GM18498 (cell line): ENCODE data around the gene WBP2.
"Not testable (repeated sequence)": the region's sequence is repeated elsewhere in the genome, so short reads cannot be mapped to it uniquely, and the experiment has no call there.

ENCODE experiments used
- ATAC-seq: cut with Tn5 transposase; IDR thresholded peaks from one replicate; pipeline ENCODE4 v1.9.1; 2021; ENCODE audit warnings: mild to moderate bottlenecking, moderate library complexity; ENCODE audit not compliant: unreplicated experiment

Gene WBP2

DNA sequence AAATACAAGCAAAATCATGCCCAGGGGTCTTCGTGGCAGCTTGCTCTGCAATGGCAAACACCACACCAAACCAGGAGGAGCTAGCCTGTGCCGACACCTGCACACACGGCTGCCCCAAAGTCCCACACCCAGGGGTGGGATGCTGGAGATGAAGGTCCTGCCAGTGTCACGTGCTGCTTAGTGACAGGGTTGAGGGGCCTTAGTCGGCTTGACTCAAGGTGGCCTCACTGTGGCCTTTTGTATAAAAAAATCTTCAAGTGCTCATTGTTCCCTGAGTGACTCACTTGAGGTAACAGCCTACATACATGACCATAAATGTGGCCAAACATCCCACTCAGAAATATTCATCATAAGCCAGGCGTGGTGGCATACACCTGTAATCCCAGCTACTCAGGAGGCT lies 34.3 kb upstream of the WBP2 start:
- ATAC-seq = no peak

DNA sequence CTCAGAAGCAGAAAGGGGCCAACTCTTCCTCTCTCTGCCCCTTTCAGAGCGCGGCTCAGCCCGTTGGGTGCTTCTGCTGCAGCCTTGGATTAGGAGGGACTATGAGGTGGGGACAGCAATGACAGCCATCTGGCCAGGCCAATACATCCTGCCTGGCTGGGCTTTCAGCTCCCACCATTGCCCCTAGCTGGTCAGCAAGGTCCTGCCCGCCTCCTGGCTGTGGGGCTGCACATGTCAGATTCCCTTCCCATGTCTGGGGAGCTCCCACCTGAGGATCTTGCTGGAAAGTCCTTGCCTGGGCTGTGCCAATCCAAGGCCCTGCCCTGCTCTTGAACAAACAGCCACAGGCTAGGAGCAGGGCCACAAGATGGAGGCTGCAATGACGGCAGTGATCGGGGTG lies 33.3 kb upstream of the WBP2 start:
- no peak for ATAC-seq

DNA sequence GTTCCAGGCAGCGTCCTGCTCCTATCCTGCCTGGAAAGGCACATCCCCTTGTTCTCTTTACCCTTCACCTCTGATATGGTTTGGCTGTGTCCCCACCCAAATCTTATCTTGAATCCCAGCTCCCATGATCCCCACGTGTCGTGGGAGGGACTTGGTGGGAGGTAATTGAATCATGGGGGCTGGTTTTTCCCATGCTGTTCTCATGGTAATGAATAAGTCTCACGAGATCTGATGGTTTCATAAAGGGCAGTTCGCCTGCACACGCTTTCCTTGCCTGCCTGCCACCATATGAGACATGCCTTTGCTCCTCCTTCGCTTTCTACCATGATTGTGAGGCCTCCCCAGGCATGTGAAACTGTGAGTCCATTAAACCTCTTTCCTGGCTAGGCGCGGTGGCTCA lies 30.7 kb upstream of the WBP2 start:
- not testable (repeated sequence) for ATAC-seq

DNA sequence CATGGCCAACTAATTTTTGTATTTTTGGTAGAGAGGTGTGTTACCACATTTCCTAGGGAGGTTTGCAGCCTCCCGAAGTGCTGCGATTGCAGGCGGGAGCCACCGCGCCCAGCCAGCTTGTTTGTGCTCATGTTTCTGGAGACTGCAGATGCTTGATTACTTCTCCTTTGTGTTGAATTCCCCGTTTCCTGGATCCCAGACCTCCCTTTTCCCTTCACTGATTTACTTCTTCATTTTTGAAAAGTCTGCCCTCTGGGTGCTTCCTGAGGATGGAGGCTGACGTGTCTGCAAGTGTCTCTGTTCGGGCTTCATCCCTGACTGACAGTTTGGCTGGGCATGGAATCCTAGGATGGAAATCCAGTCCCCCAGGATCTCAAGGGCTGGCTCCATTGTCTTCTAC lies 30.3 kb upstream of the WBP2 start:
- ATAC-seq = no peak

DNA sequence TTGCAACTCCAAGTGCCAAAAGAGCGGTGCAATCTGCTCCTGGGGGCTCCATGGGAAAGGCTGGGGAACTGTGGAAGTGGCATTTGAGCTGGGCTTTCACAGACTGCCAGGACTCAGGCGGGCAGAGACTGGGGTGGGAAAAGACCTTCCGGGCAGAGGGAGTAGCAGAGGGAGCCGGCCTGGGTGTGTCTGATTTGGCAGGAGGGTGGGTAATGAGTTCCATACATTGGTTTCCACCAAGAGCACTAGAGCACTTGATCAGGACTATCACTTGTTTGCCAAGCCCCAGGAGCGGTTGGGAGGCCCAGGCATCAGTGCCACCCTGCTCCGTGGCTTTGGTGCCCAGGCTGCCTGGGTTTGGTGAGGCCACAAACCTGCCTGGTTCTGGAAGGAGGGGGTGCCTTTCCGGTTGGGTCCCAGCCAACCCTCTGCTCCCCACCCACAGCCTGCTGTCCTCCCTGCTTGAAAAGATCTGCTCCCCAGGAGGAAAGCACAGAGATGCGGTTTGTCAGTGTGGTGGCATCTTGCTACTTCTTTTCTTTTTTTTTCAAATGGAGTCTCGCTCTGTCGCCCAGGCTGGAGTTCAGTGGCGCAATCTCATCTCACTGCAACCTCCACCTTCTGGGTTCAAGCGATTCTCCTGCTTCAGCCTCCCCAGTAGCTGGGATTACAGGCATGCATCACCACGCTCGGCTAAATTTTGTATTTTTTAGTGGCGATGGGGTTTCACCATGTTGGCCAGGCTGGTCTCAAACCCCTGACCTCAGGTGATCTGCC lies 26.7 kb upstream of the WBP2 start:
- no peak for ATAC-seq

DNA sequence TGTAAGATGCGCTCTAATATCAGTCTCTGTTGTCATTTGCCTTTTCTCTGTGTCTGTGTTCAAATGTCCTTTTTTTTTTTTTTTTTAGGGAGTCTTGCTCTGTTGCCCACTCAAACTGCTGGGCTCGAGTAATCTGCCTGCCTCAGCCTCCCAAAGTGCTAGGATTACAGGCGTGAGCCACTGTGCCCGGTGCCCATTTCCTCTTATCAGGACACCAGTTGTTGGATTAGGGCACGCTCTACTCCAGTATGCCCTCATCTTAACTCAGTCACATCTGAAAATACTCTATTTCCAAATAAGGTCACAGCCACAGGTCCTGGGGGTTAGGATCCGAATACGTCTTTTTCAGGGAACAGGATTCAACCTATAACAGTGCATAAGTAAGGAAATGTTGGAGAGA lies 25.1 kb upstream of the WBP2 start:
- ATAC-seq = no peak

DNA sequence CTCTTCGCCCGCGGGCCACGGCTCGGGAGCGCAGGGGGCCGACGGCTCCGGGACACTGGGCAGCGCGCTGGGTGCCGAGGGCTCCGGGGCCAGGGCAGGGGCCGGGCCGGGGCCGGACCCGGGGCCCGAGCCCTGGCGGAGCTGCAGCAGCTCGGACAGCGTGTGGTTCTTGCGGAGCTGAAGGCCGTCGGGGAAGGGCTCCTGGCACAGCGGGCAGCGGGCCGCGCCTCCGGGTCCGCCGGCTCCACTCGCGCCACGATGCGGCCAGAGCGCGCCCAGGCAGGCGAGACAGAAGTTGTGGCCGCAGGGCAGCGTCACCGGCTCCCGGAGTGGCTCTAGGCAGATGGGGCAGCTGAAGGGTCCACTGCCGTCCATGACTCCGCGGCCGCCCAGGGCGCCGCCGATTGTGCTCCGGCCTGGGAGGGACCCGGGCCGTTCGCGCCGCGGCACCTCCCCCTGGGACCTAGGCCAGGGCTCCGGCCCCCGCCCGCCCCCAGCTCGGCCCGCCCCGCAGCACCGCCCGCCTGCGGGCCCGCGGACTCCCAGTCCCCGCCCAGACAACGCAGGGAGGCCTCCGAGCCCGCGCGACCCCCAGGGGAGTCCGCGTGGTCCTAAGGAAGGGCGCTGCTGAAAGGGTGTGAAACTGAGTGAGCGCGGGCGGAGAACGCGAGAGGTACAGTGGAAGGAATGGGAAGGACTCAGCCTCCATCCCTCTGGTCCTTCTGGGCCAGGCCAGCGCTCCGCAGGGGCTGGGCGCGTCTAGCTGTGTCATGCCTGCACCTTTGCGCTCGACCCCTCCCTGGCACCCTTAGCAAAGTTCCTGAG lies 23.3 kb upstream of the WBP2 start, which contains the start of gene TRIM47:
TSS of gene TRIM47 (minus strand) at position 408 of the 825 bp plus-strand sequence. CDS start at position 375, 33 bp downstream.
- ATAC-seq = peak; percentile 16

DNA sequence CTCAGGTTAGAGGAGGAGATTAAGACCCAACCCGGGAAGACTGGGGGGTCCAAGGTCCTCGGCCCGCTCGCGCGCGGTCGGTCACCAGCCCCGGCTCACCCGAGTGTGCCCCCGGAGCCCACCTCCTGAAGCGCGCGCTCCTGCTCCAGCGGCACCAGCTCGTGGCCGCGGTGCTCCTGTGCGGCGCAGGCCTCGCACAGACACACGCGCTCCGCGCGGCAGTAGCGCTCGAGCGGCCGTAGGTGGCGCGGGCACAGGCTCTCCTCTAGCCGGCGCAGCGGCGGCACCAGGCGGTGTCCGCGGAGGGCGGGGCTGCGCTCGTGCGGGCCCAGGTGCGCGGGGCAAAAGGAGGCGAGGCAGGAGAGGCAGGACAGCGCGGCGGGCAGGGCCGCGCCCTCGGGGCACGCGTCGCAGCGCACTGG lies 22.6 kb upstream of the WBP2 start:
- peak; percentile 66 for ATAC-seq

DNA sequence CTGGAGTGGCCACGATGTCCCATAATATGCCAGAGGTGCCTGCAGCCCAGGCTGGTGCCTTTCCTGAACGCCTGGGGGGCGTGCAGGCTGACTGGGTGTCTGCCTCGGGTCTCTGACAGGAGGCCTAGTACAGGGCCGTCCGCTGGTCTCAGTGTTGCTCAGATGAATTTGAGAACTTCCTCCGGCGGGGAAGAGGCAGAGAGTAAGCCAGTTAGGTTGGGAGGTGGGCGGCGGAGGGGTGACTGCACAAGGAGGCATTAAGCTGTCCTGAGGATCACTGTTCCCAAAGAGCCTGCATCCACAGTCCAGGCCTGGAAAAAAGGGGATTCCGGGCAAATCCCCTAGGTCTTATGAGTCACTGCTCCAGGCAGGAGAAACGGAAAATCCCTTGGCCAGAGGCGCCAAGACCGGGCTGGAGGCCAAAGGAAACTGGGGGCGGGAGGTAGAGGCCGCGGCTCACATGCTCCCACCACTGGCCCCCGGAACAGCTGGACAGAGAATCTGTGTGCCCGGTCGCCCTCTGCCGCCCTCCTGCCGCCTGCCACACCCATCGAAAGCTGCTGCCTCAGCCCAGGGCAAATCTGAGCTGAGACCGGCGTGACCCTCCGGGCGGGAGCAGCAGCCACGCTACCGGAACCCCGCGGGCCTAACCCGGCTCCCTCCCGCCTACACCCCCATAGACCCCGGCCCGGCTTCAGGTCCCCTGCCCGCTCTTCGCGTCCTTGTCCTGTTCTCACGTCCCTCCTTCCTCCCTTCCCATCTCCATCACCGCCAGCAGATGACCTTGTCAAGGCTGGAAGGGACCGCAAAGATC lies 22.0 kb upstream of the WBP2 start:
- no peak for ATAC-seq

DNA sequence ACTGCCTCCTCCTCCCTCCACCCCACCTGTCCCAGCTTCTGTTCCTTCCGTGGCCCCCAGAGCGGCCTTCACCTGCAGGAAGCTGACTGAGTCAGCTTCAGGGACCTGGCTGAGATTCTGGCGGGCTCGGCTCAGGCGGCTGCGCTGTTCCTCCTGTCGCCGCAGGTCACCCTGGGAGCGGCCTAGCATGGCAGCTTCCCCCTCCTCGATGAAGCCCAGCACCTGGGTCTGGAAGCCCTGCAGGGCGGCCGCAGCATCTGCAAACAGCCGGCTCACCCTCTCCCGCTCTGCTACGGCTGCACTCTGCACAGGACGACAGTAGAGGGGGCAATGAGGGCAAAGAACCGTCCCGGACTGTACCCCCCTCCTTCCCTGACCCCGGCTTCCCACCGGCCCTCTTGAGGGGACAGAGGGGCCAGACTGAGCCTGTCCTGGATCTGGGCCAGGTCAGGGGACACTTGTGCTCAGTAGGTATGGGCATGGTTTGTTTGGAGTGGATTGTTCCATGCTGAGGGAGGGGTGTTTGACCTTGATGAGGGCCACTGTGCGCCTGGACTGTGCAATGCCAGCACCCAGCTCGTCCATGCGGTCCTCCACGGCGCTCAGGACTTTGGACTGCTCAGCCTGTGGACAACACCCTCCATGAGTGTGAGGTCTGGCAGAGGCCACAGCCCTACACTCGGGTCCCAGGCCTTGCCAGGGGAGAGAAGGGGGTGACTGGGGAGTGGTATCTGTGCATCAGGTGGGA lies 21.2 kb upstream of the WBP2 start:
- ATAC-seq = peak; percentile 39

DNA sequence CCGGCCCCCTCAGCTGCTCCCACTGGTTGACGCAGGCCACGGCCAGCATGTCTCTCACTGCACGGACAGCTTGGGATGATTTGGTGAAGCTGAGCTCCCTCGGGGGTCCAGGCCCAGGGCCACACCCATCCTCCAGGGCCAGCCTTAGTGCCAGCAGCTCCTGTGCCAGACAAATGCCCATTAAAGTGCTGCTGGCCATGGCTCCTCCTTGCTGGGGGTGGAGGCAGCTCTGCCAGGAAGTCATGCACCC lies 20.7 kb upstream of the WBP2 start:
- ATAC-seq = peak; percentile 21

DNA sequence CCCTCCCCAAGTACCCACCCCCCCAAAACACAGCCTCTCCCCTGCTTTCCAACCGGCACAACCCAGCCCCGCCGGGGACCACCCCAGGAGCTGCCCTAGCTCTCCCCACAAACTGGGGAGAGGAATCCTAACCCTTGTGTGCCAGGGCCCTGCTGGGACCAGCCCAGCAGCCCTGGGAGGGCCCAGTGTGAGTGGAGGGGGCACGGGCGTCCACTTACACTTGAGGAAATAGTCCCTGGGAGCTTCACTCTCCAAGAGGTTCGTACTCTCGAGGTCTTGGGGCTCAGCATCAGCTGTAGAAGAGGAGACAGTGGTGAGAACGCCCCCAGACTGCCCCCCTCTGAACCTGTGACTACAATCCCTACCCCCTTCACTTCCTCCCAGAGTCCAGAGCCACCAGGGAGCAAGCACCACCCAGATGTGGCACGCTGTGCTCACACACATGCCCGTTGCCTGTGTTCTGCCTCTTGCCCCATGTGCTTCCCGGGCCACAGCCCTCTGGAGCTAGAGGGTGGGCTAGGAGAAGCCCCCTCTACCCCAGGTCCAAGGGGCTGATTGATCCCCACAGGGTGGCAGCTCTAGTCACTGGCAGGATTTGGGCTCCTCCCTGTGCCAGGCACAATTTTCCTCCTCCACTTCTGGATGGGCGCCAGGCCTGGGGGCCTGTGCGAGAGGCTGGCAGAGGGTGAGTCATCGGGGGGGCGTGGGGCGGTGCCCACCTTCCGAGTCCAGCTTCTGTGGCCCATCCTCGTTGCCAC lies 20.2 kb upstream of the WBP2 start:
- no peak for ATAC-seq

DNA sequence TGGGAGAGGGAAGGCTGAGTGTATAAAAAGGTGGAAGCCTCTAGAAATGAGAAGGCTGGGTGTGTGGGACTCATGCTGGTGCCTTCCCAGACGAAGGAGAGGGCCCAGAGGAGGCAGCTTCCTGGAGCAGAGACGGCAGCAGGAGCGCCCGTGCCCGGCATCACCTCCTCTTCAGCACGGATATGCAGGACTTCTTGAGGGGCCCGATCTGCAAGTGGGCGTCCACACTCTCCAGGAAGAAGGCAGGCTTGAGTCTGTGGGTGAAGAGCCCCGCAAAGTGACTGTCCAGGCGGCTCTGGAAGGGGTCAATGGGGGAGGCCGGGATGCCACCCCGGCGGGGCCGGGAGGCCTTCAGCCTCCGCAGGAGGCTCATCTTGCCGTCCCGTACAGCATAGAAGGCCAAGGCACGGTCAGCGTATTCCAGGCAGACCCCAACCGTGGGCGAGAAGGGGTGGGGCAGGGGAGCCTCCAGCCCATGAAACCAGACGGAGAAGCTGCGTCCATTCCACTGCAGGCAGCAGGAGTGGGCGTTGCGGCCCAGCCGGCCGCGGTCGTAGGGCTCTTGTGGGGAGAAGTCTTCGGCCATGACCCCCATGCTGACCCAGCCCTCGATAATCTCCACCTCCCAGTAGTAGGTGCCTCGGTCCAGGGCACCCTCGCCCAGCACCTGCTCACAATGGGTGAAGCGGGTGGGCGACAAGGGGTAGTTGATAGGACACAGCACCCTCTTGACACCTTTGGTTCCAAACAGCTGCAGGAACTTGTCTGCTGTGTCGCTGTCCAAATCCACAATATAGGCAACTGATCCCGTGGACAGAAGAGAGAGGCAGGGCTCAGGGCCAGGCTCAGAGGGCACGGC lies 19.4 kb upstream of the WBP2 start:
- no peak for ATAC-seq

DNA sequence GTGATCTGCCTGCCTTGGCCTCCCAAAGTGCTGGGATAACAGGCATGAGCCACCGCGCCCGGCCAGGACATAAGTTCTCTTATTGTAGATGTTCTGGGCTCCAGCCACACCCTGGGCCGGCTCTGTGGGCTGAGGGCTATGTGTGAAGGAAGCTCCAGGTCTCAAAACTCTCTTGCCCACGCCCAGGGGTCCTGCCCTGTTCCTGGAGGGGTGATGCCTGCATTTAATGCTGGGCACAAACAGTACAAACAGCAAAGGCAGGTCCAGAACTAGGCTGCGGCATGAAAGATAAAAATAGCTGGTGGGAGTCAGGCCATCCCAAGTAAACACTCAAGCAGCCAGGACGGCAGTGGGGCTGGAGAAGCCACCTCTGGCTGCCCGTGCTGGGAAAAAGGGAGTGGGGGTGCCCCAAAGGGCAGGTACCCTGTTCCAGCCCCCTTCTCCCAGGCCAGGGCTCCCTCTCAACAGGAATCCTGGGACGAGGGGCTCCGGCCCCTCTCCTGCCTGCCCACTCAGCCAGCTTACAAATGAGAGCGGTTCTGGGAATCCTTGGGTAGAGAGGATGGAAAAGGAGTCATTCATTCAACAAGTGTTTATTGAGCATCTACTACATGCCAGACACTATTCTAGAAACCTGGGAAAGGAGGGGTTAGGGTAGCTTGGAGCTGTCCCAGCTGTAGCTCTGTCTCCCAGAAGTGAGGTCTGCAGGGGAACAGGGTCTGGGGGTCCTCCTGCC lies 18.6 kb upstream of the WBP2 start:
- ATAC-seq = no peak

DNA sequence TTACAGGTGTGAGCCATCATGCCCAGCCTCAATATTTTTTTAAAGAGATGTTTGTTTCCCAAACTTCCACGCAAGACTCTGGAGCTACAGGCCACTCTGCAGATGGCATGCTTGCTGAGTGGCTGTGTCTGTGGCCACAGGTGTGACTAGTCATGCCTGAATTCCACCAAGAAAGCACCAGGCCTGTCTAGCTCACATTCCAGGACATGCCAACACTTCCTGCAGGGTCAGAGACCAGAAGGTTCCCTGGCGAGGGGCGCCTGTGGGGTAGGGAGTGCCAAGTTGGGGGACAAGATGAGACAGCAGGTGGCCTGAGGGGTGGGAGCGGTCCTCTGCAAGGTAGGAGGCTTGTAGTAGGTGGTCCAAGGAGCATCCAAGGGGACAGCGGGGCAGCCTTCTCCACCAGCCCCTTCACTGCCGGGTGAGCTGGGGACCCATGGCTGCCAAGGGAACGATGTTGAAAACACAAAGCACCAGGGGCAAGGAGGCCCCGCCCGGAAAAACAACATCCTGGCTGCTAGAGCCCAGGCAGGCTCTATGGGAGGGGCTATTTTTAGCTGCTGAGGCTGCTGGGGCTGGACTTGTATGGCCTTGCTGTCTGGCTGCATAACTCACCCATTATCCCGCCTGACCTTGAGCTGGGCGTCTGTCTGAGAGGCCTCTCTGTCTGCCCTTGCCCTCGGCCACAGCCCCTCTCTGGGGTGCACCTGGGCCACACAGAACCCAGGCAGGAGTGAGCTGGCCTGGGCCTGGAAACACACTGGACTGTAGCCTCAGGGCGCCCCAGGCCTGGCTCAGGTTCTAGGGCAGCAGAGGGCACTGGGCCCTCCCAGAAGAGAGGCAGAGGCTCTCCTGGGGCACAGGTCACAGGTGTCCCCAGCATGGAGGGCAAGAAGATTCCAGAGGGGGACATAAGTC lies 17.6 kb upstream of the WBP2 start:
- ATAC-seq = no peak

DNA sequence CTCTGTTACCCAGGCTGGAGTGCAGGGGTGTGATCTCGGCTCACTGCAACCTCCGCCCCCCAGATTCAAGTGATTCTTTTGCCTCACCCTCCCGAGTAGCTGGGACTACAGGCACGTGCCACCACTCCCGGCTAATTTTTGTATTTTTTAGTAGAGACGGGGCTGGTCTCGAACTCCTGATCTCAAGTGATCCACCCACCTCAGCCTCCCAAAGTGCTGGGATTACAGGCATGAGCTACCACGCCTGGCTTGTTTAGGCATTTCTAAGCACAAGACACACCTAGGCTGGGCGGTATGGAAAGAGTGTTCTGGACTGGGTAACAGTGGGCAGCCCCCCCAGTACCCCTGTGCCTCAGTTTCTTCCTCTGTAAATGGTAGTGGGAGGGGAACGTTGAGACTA lies 15.1 kb upstream of the WBP2 start:
- ATAC-seq = not testable (repeated sequence)
